Stomach (tissue), 9 donors: ENCODE results near the gene CST9L. TPM values are rescaled to one million over a fixed set of nuclear protein-coding genes. Genes with fewer than 3 reads are reported as not detected.
"Not testable (repeated sequence)": the region's sequence is repeated elsewhere in the genome, so short reads cannot be mapped to it uniquely, and the experiment has no call there.

ENCODE experiments used
- DNase-seq, 2 donors: peaks; one replicate each; pipeline versions ENCODE4 v3.0.0 to v3.0.0-alpha.2; 2013 to 2019
- H3K27ac ChIP-seq, 5 donors: fragments of 200-600 bp in 4 of 5; sonication (generic) in 4 of 5; one replicate each; pipeline ENCODE4 v1.5.1; 2013 to 2019; ENCODE audit warnings: mild to moderate bottlenecking in 1 of 5, moderate library complexity in 1 of 5
- H3K27me3 ChIP-seq, 3 donors: fragments of 200-600 bp; sonication (generic); one replicate each; pipeline ENCODE4 v1.5.1; 2017 to 2019; ENCODE audit warnings: mixed run types in 1 of 3
- H3K36me3 ChIP-seq, 4 donors: fragments of 200-600 bp; sonication (generic); 1 replicate in 3 of 4; 2 replicates in 1 of 4; pipeline ENCODE4 v1.5.1; 2016 to 2019
- H3K4me1 ChIP-seq, 4 donors: fragments of 200-600 bp; sonication (generic); one replicate each; pipeline ENCODE4 v1.5.1; 2016 to 2019
- H3K4me3 ChIP-seq, 4 donors: fragments of 200-600 bp; sonication (generic) in 3 of 4; one replicate each; pipeline ENCODE4 v1.5.1; 2016 to 2019; ENCODE audit warnings: mild to moderate bottlenecking in 1 of 4
- H3K9me3 ChIP-seq, 4 donors: fragments of 200-600 bp; sonication (generic); one replicate each; pipeline ENCODE4 v1.5.1; 2016 to 2019
- EP300 ChIP-seq: sonication (generic); formaldehyde crosslinking; IDR thresholded peaks from one replicate; pipeline ENCODE4 v1.6.1; 2017; ENCODE audit warnings: antibody characterized with exemption
- POLR2A ChIP-seq, 4 donors: fragments of 450-650 bp; IDR thresholded peaks; one replicate each; pipeline ENCODE4 v1.6.1; 2016; ENCODE audit warnings: antibody characterized with exemption in 4 of 4, control low read depth in 2 of 4, mild to moderate bottlenecking in 1 of 4, moderate library complexity in 1 of 4
- POLR2AphosphoS5 ChIP-seq, 3 donors: sonication (generic); formaldehyde crosslinking; IDR thresholded peaks; one replicate each; pipeline ENCODE4 v1.6.1; 2016; ENCODE audit warnings: antibody characterized with exemption in 3 of 3
- WGBS, 5 donors: extraction: QIAGEN DNeasy Blood & Tissue Kit in 3 of 5; methylation state at CpG; one replicate each; pipeline versions ENCODE4 v1.1.5 to v1.1.7; 2013 to 2018; 5-methylcytosine and 5-hydroxymethylcytosine counted together
- intact Hi-C: fragments of 100-400 bp; cut with DNase I; formaldehyde crosslinking; loops from one replicate; pipeline ENCODE4 v1.15.1; 2023; ENCODE audit warnings: low total_unique reads
- polyA plus RNA-seq, 3 donors: library from polyadenylated mRNA; stranded (reverse); fragments of 200-250 nt; gene quantifications; one replicate each; pipeline ENCODE4 v1.2.3, GENCODE V29; 2013
- total RNA-seq, 5 donors: library from RNA; depleted of rRNA; stranded (reverse); fragments of >200 nt; gene quantifications; one replicate each; pipeline versions ENCODE4 v1.1.0 to v1.2.3, GENCODE V29; 2014 to 2016
- TF ChIP-seq, protein P1 (sequence below), 7 experiments: fragments of 450-650 bp in 4 of 7; fragments of 200-600 bp in 3 of 7; sonication (generic) in 3 of 7; IDR thresholded peaks; one replicate each; pipeline ENCODE4 v1.5.1; 2016 to 2019; ENCODE audit warnings: antibody characterized with exemption in 7 of 7, control low read depth in 2 of 7, mild to moderate bottlenecking in 1 of 7
- donor health status: healthy with polysubstance abuse.
- donor health status: Bipolar disorder and iron deficiency.
- donor health status: healthy.

The CST9L gene
- total and polyA plus RNA-seq, 8 donors: not detected

GRCh38 chr20:23582293-23582692 lies 14.0 kb upstream of the CST9L start:
- 78 to 100% (median 90%) methylated on average over 1 of the region's 1 CpG for WGBS, 5 donors
- Histone ChIP-seq H3K27me3 (peaks cover 0 to 32% (median 0%) of the 10 kb centered on the region in 3 donors), H3K4me1 (no peaks in the 10 kb centered on the region), H3K36me3 (no peaks in the 10 kb centered on the region), H3K27ac (no peak overlapping the region), H3K9me3 (no peaks in the 10 kb centered on the region), H3K4me3 (no peak overlapping the region)
- DNase-seq: no peak
- TF ChIP-seq, protein P1, sequence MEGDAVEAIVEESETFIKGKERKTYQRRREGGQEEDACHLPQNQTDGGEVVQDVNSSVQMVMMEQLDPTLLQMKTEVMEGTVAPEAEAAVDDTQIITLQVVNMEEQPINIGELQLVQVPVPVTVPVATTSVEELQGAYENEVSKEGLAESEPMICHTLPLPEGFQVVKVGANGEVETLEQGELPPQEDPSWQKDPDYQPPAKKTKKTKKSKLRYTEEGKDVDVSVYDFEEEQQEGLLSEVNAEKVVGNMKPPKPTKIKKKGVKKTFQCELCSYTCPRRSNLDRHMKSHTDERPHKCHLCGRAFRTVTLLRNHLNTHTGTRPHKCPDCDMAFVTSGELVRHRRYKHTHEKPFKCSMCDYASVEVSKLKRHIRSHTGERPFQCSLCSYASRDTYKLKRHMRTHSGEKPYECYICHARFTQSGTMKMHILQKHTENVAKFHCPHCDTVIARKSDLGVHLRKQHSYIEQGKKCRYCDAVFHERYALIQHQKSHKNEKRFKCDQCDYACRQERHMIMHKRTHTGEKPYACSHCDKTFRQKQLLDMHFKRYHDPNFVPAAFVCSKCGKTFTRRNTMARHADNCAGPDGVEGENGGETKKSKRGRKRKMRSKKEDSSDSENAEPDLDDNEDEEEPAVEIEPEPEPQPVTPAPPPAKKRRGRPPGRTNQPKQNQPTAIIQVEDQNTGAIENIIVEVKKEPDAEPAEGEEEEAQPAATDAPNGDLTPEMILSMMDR (IDR thresholded peaks at IDR 0.05): no peak
- intact Hi-C loops: no loop called here

- WGBS, 5 donors: 73 to 91% (median 85%) methylated on average over 8 to 9 of the region's 9 CpGs
- DNase-seq, H3K4me1 ChIP-seq, H3K4me3 ChIP-seq, H3K9me3 ChIP-seq, intact Hi-C loops, H3K27ac ChIP-seq, H3K36me3 ChIP-seq: not testable (repeated sequence)
- H3K27me3 ChIP-seq: peaks cover 0 to 32% (median 0%) of the 10 kb centered on the region in 3 donors
Observed at GRCh38 chr20:23581833-23582232, 13.5 kb upstream of the CST9L start.

DNA sequence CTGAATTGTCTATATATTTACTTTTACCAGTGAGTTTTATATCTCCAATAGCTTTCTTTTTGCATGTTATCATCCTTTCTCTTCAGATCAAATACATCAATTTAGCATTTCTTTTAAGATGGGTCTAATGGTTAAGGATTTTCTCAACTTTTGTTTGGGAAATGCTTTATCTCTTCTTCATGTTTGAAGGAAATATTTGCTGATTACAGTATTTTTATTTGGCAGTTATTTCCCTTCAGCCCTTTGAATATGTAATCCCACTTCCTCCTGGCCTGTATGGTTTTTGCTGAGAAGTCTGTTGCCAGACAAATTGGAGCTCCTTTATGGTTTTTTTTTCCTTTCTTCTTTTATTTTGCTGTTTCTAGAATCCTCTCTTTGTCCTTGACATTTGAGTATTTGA lies 6.7 kb upstream of the CST9L start:
- TF ChIP-seq, protein P1 (IDR thresholded peaks at IDR 0.05): no peak
- TF ChIP-seq EP300 (no peak), POLR2AphosphoS5 (IDR thresholded peaks at IDR 0.05) (no peak), POLR2A (IDR thresholded peaks at IDR 0.05) (no peak)
- no peak overlapping the region for H3K27ac ChIP-seq
- no peaks in the 10 kb centered on the region for H3K27me3 ChIP-seq
- no peaks in the 10 kb centered on the region for H3K9me3 ChIP-seq
- H3K4me3 ChIP-seq: no peak overlapping the region
- intact Hi-C loops: no loop called here
- DNase-seq: no peak
- H3K36me3 ChIP-seq: no peaks in the 10 kb centered on the region
- H3K4me1 ChIP-seq: no peaks in the 10 kb centered on the region

GRCh38 chr20:23570178-23570760 lies 2.0 kb upstream of the CST9L start:
- intact Hi-C loops: no loop called here
- no peak overlapping the region for H3K4me3 ChIP-seq
- no peak for DNase-seq
- WGBS, 5 donors: 52 to 69% (median 60%) methylated on average over 2 of the region's 2 CpGs
- H3K4me1 ChIP-seq: no peaks in the 10 kb centered on the region
- no peaks in the 10 kb centered on the region for H3K36me3 ChIP-seq
- H3K9me3 ChIP-seq: no peaks in the 10 kb centered on the region
- H3K27ac ChIP-seq: no peak overlapping the region
- H3K27me3 ChIP-seq: peaks cover 0 to 6% (median 0%) of the 10 kb centered on the region in 3 donors
- TF ChIP-seq POLR2A (IDR thresholded peaks at IDR 0.05) (no peak), POLR2AphosphoS5 (IDR thresholded peaks at IDR 0.05) (no peak), EP300 (no peak)
- TF ChIP-seq, protein P1 (IDR thresholded peaks at IDR 0.05): no peak

DNA sequence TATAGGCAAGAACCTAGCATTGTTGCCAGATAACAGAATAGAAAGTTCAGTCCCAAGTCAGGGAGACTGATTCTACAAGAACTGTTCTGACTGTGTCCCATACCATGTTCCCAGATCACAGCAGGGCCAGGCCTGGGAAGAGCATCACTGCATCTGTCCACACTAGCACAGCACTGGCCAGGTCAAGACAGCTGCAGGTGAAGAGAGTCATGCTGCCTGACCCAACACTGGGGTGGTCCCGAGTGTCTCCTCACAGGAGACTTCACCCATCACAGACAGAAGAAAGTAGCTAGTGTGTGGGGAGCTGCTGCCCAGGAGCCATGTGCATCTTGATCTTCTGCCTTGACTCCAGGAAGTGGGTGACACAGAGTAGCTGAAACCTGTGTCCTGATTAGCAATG lies 1.3 kb upstream of the CST9L start:
- Histone ChIP-seq H3K27ac (no peak overlapping the region), H3K27me3 (peaks cover 0 to 12% (median 0%) of the 10 kb centered on the region in 3 donors), H3K9me3 (no peaks in the 10 kb centered on the region), H3K36me3 (no peaks in the 10 kb centered on the region), H3K4me3 (no peak overlapping the region), H3K4me1 (no peaks in the 10 kb centered on the region)
- no peak for TF ChIP-seq EP300
- no peak for TF ChIP-seq POLR2A (IDR thresholded peaks at IDR 0.05)
- TF ChIP-seq POLR2AphosphoS5 (IDR thresholded peaks at IDR 0.05): no peak
- TF ChIP-seq, protein P1 (IDR thresholded peaks at IDR 0.05): no peak
- no peak for DNase-seq
- intact Hi-C loops: no loop called here
- 84 to 94% (median 88%) methylated on average over 1 of the region's 1 CpG for WGBS, 5 donors
